IPS-18c (cell line): ENCODE results near the gene FAM228A.
"Not testable (repeated sequence)": the region's sequence is repeated elsewhere in the genome, so short reads cannot be mapped to it uniquely, and the experiment has no call there.

Experiments
- H3K4me3 ChIP-seq: 2 replicates; pipeline ENCODE4 v1.7.0; 2013; ENCODE audit warnings: low read depth, mild to moderate bottlenecking, low read length, moderate library complexity; ENCODE audit not compliant: insufficient read depth
- H3K9me3 ChIP-seq: one replicate; pipeline ENCODE4 v1.6.1; 2013; ENCODE audit warnings: mild to moderate bottlenecking, low read length, moderate library complexity; ENCODE audit not compliant: control insufficient read depth, insufficient read depth

Gene FAM228A

GRCh38 chr2:24174851-24175277 lies at the start of gene FAM228A:
FAM228A (plus strand) TSS chr2:24175053; CDS start chr2:24175481, 428 bp downstream.
- H3K9me3 ChIP-seq: no peaks in the 10 kb centered on the region
- no peak within 1 kb of the TSS for H3K4me3 ChIP-seq

- Histone ChIP-seq H3K9me3 (no peaks in the 10 kb centered on the region), H3K4me3 (no peak overlapping the region)
These were observed 48.9 kb upstream of the FAM228A start for GRCh38 chr2:24125956-24126355.

GRCh38 chr2:24132543-24132942 lies 42.3 kb upstream of the FAM228A start:
- Histone ChIP-seq H3K4me3 (no peak overlapping the region), H3K9me3 (no peaks in the 10 kb centered on the region)

DNA sequence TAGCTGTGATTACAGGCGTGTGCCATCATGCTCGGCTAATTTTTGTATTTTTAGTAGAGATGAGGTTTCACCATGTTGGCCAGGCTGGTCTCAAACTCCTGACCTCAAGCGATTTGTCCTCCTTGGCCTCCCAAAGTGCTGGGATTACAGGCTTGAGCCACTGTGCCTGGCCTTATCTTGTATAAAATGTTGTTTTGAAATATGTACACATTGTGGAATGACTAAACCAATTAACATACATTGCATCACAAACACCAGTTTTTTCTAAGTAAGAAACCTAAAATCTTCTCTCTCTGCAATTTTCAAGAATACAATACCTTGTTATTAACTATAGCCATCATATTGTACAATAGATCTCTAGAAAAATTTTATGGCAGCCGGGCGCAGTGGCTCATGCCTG lies 34.5 kb upstream of the FAM228A start:
- H3K9me3 ChIP-seq: not testable (repeated sequence)

DNA sequence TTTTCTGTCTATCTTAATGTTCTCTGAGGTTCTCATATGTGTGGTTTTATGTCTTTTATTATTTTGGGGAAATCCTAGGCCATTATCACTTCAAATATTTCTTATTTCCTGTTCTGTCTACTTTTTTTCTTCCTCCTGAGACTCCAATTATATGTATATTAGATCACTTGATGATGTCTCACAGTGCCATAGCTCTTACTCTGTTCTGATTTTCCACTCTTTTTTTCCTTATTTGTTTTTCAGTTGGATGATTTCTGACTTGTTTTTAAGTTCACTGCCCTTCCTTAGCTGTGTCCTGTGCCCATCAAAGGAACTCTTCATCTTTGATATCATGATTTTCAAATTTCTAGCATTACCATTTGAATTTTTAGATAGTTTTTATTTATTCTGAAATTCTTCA lies 27.5 kb upstream of the FAM228A start:
- H3K4me3 ChIP-seq: no peak overlapping the region
- no peaks in the 10 kb centered on the region for H3K9me3 ChIP-seq

More for the DNA sequence above, 34.5 kb upstream of the FAM228A start:
- not testable (repeated sequence) for H3K4me3 ChIP-seq

- no peak overlapping the region for H3K4me3 ChIP-seq
- H3K9me3 ChIP-seq: no peaks in the 10 kb centered on the region
These were observed 22.2 kb upstream of the FAM228A start for GRCh38 chr2:24152413-24153197.

- Histone ChIP-seq H3K4me3 (no peak overlapping the region), H3K9me3 (no peaks in the 10 kb centered on the region)
These were observed 21.4 kb upstream of the FAM228A start for GRCh38 chr2:24153478-24153877.

- Histone ChIP-seq H3K9me3 (no peaks in the 10 kb centered on the region), H3K4me3 (no peak overlapping the region)
These were observed 16.7 kb upstream of the FAM228A start for GRCh38 chr2:24158131-24158530.

- Histone ChIP-seq H3K4me3 (no peak overlapping the region), H3K9me3 (no peaks in the 10 kb centered on the region)
These were observed 15.1 kb upstream of the FAM228A start for GRCh38 chr2:24159708-24160107.

DNA sequence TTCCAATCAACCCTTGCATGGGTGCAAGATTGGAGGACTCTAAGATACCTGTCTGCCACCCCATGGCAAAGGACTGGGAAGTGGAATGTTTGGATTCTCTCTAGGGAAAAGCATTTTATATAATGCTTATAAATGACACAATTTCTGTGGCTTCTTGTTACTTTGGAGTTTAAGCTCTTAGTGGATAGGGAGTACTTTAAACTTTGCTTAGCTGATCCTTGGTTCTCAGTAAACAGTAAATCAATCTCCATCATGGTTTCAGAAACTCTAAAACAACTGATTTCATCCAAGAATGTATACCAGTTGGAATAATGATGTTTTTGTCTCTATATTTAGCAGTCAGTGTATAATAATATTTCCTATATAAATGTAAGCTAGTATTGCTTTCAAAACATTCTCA lies 14.1 kb upstream of the FAM228A start:
- Histone ChIP-seq H3K9me3 (no peaks in the 10 kb centered on the region), H3K4me3 (no peak overlapping the region)

- Histone ChIP-seq H3K4me3 (no peak overlapping the region), H3K9me3 (no peaks in the 10 kb centered on the region)
These were observed 12.4 kb upstream of the FAM228A start for GRCh38 chr2:24162494-24162893.

GRCh38 chr2:24163186-24163585 lies 11.7 kb upstream of the FAM228A start:
- Histone ChIP-seq H3K4me3 (no peak overlapping the region), H3K9me3 (no peaks in the 10 kb centered on the region)

- no peaks in the 10 kb centered on the region for H3K9me3 ChIP-seq
- no peak overlapping the region for H3K4me3 ChIP-seq
These were observed 11.3 kb upstream of the FAM228A start for GRCh38 chr2:24163601-24164000.

DNA sequence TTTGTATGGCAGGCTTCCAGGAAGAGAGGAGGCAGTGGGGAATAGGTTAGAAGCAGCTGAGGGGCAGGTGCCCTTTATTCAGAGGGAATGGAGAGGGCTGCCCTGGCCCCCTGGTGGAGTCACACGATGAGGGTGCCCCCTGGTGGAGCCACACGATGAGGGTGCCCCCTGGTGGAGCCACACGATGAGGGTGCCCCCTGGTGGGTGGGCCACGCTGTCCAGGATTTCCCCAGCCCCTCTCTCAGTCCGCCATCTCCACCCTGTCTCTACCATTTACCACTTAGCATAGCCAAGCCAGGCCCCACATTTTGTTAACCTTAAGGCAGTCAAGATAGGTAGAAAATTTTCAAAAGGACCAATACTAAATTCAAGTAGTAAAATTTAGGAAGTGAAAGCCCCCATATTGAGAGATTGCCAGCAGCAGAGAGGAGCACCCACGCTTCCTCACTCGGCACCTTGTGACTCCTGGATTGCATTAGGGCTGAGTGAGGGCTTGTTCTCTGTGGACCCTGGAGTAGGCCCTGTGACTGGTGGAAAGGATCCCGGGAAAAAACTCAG lies 10.4 kb upstream of the FAM228A start:
- Histone ChIP-seq H3K4me3 (no peak overlapping the region), H3K9me3 (no peaks in the 10 kb centered on the region)

- Histone ChIP-seq H3K9me3 (no peaks in the 10 kb centered on the region), H3K4me3 (no peak overlapping the region)
These were observed 5.8 kb upstream of the FAM228A start for GRCh38 chr2:24169023-24169422.

- Histone ChIP-seq H3K9me3 (no peaks in the 10 kb centered on the region), H3K4me3 (no peak overlapping the region)
These were observed 856 bp downstream of the FAM228A start for GRCh38 chr2:24175631-24176187.

GRCh38 chr2:24176326-24176725 lies 1.5 kb downstream of the FAM228A start:
- Histone ChIP-seq H3K4me3 (no peak overlapping the region), H3K9me3 (no peaks in the 10 kb centered on the region)

DNA sequence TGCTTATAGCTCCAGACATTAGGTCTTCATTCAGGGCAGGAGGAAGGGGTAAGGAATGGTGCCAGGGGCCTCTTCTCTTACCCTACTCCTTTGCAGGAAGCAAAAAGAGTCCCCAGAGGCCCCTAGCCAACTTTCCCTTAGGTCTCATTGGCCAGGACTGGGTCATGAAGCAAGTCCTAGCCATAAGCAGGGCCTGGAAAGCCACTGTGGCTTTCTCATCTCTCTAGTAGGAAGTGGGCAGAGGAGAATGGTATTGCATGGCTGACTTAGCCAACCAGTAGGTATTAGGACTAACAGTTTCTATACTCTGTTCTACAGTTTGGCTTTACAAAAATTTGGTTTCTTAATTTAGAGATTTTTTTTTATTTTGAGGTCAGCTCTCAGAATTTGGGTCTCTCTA lies 4.8 kb downstream of the FAM228A start:
- Histone ChIP-seq H3K4me3 (no peak overlapping the region), H3K9me3 (no peaks in the 10 kb centered on the region)
